Fibroblast of upper back skin (primary cell): ENCODE results near the gene PXDN.
A peak's percentile ranks its signal among the peaks of the same experiment; 100 is the strongest.

Experiments
- DNase-seq: peaks from one replicate; pipeline ENCODE4 v3.0.0-alpha.2; 2013

Gene PXDN

GRCh38 chr2:1661891-1662605 is 82.3 kb downstream of the PXDN start:
- DNase-seq = no peak

- no peak for DNase-seq
Measured at GRCh38 chr2:1660656-1661640, 83.4 kb downstream of the PXDN start.

- no peak for DNase-seq
Measured at GRCh38 chr2:1659951-1660565, 84.3 kb downstream of the PXDN start.

- no peak for DNase-seq
Measured at GRCh38 chr2:1658394-1659151, 85.7 kb downstream of the PXDN start.

GRCh38 chr2:1656961-1657841 is 87.1 kb downstream of the PXDN start:
- DNase-seq = no peak

- DNase-seq = no peak
Measured at GRCh38 chr2:1656326-1656960, 87.9 kb downstream of the PXDN start.

- no peak for DNase-seq
Measured at GRCh38 chr2:1655461-1655860, 88.9 kb downstream of the PXDN start.

- no peak for DNase-seq
Measured at GRCh38 chr2:1654696-1655374, 89.5 kb downstream of the PXDN start.

- peak; percentile 89 for DNase-seq
Measured at GRCh38 chr2:1653956-1654695, 90.2 kb downstream of the PXDN start.

GRCh38 chr2:1652034-1652790 is 92.1 kb downstream of the PXDN start:
- peak; percentile 41 for DNase-seq

- DNase-seq = no peak
Measured at GRCh38 chr2:1651121-1652033, 92.9 kb downstream of the PXDN start.

- DNase-seq = no peak
Measured at GRCh38 chr2:1650085-1650872, 94.0 kb downstream of the PXDN start.

- no peak for DNase-seq
Measured at GRCh38 chr2:1649103-1650084, 94.9 kb downstream of the PXDN start.

- DNase-seq = no peak
Measured at GRCh38 chr2:1648241-1649102, 95.8 kb downstream of the PXDN start.
